Activated T-cell treated with anti-CD3 and anti-CD28 coated beads, Interleukin-2, amount 50 U/mL, for 1 hour (primary cell): ENCODE measurements around the gene SCARB2.

ENCODE experiments used
- DNase-seq: peaks from one replicate; pipeline ENCODE4 v3.0.0-alpha.2; 2020

Gene SCARB2

GRCh38 chr4:76224171-76224570, 10.5 kb upstream of the SCARB2 start:
- DNase-seq: no peak

DNA sequence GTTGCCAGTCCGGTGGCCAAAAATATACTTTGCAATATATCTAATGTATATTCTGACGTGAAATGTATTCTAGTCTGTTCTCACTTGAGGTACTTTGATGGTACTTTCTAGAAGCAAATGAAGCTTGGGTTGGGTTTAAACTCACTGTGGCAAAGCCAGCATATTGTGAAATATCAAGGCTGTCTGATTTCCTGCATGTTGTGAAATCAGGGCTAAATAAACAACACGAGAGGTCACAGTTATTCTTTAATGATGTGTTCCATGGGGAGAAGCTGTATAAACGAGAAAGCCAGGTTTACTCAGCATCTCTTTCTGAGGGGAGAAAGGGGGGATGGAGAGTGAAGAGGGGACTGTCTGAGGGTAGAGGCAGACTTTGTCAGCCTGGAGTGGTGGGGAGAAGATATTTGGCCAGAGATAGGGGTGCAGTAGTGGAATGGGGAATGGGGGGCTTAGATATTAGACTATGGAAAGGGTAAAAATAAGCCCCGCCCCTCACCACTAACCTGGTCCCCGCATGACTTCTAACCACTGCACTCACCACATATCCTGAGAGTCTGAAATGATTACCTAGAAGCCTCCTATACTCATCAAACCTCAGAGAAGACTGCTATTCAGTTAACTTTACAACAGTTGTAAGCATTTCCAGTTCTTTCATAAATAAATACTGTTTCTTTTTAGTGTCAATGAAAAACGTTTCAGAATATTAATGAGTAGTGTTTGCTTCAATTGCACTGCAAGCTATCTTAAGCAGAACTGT, 5.9 kb upstream of the SCARB2 start:
- DNase-seq: no peak

DNA sequence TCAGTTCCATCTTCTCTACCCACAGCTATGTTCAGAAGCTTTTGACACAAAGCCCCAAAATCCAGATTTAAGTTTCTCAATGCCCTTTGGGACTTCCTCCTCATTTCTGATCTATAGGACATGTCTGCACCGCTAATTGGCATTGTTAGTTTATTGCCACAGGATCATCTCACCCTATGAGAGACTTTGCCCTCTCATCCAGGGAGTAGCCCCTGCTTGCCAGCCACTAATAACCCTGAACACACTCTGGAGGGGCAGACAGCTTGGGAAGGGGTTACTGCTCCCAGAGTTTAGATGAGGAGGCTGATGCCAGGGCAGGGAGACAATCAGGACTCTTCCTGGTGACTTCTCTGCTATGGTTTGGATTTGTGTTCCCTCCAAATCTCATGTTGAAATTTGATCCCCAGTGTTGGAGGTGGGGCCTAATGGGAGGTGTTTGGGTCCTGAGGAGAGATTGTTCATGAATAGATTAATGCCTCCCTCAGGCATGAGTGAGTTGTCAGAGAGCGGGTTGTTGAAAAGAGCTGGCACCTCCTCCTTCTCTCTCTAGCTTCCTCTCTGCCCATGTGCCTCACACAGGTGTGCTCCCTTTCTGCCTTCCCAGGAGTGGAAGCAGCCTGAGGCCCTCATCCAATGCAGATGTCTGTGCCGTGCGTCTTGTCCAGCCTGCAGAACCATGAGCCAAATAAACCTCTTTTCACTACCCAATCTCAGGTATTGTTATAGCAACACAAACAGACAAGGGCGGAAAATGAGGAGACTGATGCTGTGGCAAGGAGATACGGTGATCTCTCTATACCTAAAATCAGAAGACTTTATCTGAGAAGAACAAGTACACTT, 3.6 kb upstream of the SCARB2 start:
- DNase-seq: no peak

DNA sequence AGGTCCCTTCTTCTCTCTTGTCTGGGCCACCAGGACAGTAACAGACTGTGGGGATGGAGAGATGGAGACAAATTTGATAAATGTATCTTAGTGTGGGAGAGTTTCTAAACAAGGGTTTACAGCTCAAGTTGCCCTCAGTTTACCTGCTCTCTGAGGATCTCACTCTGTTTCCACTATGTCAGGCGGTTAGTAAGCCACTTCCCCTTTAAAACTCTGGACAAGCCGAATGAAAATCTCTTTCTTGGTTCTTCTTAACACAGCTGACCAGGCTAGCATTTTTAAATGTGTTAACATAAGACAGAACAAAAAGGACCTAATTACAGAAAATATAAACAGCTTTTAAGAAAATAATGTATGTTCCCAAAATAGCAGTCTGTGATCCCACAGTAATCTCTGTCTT, 2.9 kb upstream of the SCARB2 start:
- no peak for DNase-seq

- DNase-seq: no peak
Observed at GRCh38 chr4:76215077-76215476, 1.5 kb upstream of the SCARB2 start.

DNA sequence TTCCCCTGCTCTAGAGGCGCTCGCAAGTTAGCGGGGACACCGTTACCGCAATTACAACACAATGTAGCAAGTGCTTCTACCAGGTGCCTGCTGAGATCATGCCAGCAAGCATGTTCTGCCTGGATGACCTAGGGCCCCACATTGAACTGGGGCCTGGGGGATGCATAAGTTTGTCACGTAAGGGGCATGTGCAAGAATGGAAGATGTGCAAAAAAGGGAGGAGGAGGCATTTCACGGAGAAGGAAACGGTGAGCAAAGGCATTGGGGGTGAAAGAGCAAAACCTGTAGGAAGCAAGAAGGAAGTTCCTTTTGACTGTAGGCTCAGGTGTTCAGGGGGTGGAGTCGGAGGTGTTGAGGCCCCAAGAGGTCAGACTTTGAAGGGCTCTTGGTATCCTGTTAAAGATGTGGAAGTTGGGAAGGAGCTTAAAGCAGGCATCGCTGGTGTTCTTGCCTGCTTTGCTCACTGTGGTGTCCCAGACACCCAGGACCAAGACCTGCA, 602 bp upstream of the SCARB2 start:
- DNase-seq: no peak

DNA sequence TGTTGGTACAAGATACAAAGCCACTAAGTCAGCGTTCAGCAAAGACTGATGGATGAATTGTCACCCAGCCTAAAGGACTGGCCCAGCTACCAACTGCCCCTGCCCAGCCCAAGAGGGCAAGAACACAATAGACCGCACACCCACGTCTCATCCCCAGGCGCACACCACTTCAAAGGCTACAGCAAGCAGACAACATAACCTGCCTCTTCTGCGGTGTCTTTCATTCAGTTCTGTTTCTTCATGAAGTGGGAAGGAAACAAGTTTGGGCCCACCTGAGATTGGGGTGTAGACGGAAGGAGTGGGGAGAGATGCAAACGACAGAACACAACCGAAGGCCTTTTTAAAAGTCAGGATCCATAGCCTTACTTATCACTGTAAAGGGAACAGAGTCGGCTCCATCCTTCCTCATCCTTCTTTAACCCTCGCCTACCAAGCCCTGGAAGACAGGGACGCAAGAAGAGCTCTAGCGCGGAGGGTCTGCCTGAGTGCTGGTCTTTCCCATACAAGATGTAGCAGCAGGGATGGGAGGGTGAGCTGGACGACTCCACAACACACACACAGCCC, 691 bp downstream of the SCARB2 start:
- peak; percentile 51 for DNase-seq

GRCh38 chr4:76211769-76212708, 1.6 kb downstream of the SCARB2 start:
- no peak for DNase-seq

DNA sequence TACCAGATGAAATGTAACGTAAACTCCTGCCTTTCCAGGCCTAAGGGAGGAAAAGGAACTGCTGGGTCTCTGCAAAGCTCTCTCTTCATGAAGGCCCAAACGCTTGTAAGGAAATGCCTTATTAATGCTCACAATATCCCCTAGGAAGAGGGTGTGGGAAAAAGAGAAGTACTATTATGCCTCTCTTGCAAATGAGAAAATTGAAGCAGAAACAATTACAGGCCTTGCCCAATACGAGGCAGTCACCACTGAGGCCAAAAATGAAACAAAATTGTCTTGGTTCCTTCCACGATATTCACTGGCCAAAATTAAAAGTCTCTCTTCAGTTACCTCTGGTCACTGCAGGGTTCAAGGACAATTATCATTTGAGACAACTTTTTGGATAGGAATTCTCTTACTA, 3.2 kb downstream of the SCARB2 start:
- DNase-seq: no peak

DNA sequence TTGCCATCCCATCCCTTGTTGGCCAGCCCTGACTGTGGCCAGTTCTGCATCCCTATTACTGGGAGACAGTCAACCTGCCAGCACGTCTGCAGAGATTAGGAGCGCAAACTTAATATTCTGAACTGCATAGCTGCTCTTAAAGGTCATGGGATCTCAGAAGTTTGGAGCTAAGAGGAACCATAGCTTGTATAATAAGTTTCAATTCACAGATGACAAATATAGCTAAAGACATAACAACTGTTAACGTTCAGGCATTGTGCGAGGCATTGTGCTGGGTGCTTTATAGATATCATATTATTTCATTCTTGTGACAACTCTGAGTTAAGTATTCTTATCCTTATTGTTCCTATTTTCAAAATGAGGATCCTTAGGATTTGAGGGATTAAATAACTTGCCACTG, 3.7 kb downstream of the SCARB2 start:
- no peak for DNase-seq

DNA sequence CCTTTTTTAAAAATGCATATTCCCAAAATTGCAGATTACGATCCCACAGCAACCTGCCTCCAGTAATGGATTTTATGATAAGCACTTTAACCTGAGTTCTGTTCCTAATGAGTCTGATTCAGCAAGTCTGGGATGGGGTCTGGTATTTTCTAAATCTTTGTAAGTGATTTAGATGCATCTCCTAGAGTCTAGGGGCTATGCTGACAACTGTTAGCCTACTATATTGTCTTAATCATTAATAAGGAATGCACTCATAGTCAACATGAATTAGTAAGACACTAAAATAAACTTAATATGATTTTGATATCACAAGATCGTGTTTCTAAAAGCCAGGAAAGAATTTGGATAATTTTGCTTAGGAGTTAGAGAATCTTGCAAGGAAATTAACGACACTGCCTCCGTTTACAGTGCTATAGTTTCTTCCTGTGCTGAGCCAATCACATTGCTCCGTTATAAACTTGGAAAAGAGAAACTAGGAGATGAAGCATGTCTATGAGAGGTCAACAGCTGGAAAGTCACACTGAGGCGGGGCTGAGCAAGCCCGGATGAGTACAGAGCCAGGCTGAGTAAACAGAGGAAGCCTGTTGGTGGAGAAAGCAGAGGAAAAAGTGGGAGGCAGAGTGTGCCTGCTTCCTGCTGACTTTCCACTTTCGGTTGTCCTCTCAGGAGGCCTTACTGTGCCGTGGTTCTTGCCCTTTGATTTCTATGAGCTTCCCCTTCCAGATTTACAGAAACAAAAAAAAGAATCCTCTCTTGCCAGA, 5.4 kb downstream of the SCARB2 start:
- DNase-seq: no peak

GRCh38 chr4:76207549-76207948, 6.1 kb downstream of the SCARB2 start:
- DNase-seq: no peak

DNA sequence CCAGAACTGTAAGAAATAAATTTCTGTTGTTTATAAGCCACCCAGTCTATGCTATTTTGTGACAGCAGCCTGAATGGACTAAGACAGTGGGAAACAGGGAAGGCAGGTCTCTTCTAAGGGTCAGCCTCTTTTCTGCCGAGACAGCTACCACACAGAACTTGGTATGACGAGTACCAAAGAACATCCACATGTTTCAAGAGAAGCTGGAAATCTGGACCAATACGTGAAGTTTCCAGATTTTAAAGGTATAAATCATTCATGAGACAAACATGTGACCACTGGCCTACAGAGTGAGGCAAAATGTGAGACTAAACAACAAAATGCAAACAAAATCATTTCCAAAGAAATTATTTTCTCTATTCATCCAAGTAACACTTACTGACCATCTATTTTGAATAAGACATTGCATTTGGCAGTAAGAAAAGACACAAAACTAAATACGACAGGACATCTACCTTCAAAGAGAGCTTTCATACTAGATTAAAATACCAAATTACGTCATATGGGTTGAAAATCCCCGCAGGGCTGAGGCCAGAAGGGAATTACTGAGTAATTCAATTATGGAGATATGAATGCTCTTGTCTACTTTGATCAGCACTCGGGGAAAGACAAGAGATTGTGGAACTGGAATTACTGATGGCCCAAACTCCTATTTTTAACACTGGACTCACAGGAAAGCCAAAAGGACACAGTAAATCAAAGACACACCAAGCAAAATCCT, 7.2 kb downstream of the SCARB2 start:
- DNase-seq: no peak

DNA sequence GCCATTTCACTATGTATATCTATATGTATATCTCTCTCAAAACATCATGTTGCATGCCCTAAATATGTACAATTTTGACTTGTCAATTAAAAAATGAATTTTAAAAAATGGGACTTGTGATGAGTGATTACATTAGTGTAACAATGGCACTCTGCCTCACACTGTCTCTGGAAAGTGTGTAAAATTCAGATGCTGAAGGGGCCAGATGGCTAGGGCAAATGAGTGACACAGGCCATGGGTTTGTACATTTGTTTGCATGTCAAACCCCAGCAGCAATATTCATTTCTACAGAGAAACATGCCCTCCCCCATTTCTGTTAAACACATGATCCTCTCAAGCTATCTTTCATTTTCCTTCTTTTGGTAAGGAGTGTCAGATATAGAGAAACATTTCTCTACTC, 8.1 kb downstream of the SCARB2 start:
- DNase-seq: no peak

DNA sequence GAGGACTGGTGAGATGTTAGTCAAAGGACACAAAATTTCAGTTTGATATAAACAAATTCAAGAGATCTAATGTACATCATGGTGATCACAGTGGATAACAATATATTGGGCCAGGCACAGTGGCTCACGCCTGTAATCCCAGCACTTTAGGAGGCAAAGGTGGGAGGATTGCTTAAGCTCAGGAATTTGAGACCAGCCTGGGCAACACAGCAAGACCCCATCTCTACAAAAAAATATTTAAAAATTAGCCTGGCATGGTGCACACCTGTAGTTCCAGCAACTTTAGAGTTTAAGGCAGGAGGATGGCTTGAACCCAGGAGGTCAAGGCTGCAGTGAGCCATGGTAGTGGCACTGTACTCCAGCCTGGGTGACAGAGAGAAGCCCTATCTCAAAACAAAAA, 8.7 kb downstream of the SCARB2 start:
- DNase-seq: no peak

- DNase-seq: no peak
Observed at GRCh38 chr4:76203541-76203940, 10.1 kb downstream of the SCARB2 start.

DNA sequence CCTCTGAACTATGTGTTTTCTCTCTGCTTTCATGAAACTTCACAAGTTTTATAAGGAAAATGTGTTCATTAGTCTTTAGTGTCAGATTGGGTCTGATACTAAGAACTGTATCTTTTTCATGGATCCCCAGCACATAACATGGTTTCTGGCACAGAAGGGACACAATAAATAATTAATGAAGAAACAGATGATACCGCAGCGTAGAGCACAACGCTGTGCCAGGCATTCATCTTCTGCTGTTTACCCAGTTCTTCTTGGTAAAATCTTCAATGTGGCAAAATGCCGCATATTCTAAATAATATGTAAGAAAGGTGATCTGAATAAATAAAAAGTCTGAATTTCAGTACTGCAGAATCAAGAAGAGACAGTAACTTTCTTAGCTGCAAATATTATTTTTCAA, 12.3 kb downstream of the SCARB2 start:
- no peak for DNase-seq

DNA sequence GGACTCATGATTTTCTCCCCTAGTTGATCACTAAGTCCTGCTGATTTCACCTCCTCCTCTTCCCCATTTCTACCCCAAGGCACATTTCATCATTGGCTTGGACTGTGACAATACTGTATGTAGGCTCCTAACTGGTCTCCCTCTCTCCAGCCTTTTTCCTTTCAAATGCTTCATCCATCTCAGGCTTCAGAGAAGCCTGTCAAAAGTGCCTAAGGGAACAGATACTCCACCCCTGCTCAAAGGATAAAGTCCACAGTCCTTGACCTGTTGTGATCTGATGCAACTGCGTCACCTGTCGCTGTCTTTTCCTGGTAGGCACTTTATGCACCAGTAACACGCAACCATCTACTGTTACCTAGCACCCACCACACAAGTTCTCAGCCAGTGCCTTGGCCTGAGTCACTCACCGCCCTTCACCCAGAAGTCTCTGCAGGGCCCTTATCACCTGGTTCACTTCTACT, 12.8 kb downstream of the SCARB2 start:
- no peak for DNase-seq

- DNase-seq: no peak
Observed at GRCh38 chr4:76199664-76200211, 13.9 kb downstream of the SCARB2 start.

- DNase-seq: no peak
Observed at GRCh38 chr4:76198411-76199237, 15.0 kb downstream of the SCARB2 start.
